HUES64 (cell line): Measurements from ENCODE around the gene MYOD1.

Experiments
- H3K27ac ChIP-seq: 2 replicates; pipeline ENCODE4 v1.7.0; 2013; ENCODE audit warnings: low read depth, low read length, inconsistent platforms
- H3K27me3 ChIP-seq: 2 replicates; pipeline ENCODE4 v1.6.1; 2013; ENCODE audit warnings: mild to moderate bottlenecking, low read length; ENCODE audit not compliant: insufficient read depth
- H3K36me3 ChIP-seq: 2 replicates; pipeline ENCODE4 v1.6.1; 2013; ENCODE audit warnings: mild to moderate bottlenecking, low read length; ENCODE audit not compliant: insufficient read depth
- H3K4me1 ChIP-seq: 2 replicates; pipeline ENCODE4 v1.6.1; 2013; ENCODE audit warnings: mild to moderate bottlenecking, low read length, moderate library complexity; ENCODE audit not compliant: insufficient read depth
- H3K4me3 ChIP-seq: 2 replicates; pipeline ENCODE4 v1.5.1; 2013; ENCODE audit warnings: mild to moderate bottlenecking, low read length, moderate library complexity
- H3K9ac ChIP-seq: 2 replicates; pipeline ENCODE4 v1.6.1; 2013; ENCODE audit warnings: mild to moderate bottlenecking, low read depth, low read length
- H3K9me3 ChIP-seq: 2 replicates; pipeline ENCODE4 v1.6.1; 2013; ENCODE audit warnings: low read depth, low read length; ENCODE audit not compliant: insufficient read depth
- WGBS: fragments of 150-250, 120-280 bp; methylation state at CpG from one replicate; pipeline ENCODE4 v1.1.7; 2013; ENCODE audit warnings: missing lambda C conversion rate; 5-methylcytosine and 5-hydroxymethylcytosine counted together

MYOD1 gene

DNA sequence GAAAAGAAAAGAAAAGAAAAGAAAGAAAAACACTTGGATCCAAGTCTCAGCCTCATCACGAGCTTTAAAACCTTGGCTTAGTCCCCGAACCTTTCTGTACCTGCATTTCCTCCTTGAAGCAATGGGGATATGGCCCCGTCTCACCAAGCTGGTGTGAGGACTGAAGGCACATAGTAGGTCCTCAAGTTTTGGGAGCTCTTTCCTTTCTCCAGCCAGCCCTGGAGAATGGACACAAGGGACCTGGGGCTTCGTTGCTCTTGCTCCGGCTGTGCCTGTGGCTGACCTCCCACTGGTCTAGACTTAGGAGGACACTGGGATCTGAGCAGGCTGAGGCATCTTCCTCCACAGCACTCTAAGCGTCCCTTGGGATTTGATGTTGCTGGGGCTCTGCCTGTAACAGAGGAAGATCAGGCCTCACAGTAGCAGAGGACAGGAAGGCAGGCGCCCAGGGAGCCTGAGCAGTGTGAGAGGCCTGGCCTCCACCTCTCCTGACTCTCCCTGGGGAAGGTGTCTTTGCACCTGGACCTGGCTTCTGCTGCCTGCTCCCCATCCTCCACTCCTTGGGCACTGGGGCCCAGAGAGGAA, 48.0 kb downstream of the MYOD1 start:
- no peak overlapping the region for H3K27ac ChIP-seq
- H3K27me3 ChIP-seq = no peaks in the 10 kb centered on the region
- H3K36me3 ChIP-seq = no peaks in the 10 kb centered on the region
- H3K4me3 ChIP-seq = no peak overlapping the region
- H3K9ac ChIP-seq = no peak overlapping the region
- H3K9me3 ChIP-seq = no peaks in the 10 kb centered on the region
- 82% methylated on average over 7 of the region's 7 CpGs for WGBS
- H3K4me1 ChIP-seq = no peaks in the 10 kb centered on the region

DNA sequence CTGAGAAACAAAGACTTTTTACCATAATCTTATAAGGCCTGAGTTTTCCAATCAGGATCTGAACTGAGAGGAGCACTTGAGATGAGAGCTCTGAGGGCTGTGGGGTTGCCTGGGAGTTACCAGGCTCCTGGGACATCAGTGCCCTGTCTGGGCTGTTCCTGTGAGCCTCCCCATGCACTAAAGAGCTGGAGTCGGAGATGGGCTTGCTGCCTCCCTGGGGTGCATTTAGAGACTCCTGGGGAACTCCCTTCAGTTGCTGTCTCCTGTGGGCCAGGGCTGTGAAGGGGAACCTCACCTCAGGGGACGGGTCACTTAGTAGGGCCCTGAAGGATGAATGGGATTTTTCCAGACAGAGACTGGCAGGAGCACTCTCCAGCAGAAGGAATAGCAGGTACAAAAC, 48.5 kb downstream of the MYOD1 start:
- Histone ChIP-seq H3K27ac (no peak overlapping the region), H3K27me3 (no peaks in the 10 kb centered on the region), H3K36me3 (no peaks in the 10 kb centered on the region), H3K4me1 (no peaks in the 10 kb centered on the region), H3K4me3 (no peak overlapping the region), H3K9me3 (no peaks in the 10 kb centered on the region), H3K9ac (no peak overlapping the region)
- 86% methylated on average over 2 of the region's 2 CpGs for WGBS

DNA sequence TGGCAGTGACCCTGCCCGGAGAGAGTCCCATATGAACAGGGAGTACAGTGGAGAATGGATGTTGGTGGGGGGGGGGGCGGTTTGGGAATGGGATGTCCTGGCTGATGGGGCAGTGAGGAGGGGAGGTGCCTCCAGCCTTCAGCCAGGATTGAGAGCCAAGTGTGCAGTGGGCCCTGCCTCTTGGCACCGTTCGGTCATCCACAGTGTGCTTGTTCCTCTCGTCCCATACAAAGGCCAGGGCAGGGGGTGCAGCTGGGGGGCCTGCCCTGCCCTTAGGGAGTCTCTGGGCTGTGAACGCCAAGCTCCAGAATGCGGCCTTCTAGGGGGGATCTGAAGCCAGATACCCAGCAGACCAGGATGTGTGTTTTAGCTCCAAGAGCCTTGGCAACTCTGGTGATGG, 49.2 kb downstream of the MYOD1 start:
- no peaks in the 10 kb centered on the region for H3K36me3 ChIP-seq
- no peaks in the 10 kb centered on the region for H3K27me3 ChIP-seq

DNA sequence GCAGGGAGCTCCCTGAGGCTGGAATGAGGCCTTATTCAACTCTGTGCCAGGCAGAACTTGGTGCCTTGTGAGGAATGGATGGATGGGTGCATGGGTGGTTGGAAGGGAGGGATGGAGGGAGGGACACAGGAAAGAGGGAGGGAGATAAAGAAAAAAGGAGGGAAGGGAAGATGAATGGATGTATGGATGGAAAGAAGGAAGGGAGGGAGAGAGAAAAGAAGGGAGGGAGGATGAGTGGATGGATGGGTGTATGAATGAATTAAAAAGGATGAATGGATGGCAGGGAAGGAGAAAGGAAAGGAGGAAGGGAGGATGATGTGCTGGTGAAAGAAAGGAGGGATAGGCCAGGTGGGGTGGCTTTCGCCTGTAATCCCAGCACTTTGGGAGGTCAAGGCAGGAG, 49.8 kb downstream of the MYOD1 start:
- H3K9ac ChIP-seq = no peak overlapping the region
- no peaks in the 10 kb centered on the region for H3K27me3 ChIP-seq
- no peaks in the 10 kb centered on the region for H3K9me3 ChIP-seq
- H3K4me3 ChIP-seq = no peak overlapping the region
- no peaks in the 10 kb centered on the region for H3K4me1 ChIP-seq
- 100% methylated on average over 1 of the region's 1 CpG for WGBS
- no peaks in the 10 kb centered on the region for H3K36me3 ChIP-seq
- no peak overlapping the region for H3K27ac ChIP-seq

More for the DNA sequence above, 49.2 kb downstream of the MYOD1 start:
- no peak overlapping the region for H3K4me3 ChIP-seq
- no peaks in the 10 kb centered on the region for H3K4me1 ChIP-seq
- H3K9me3 ChIP-seq = no peaks in the 10 kb centered on the region
- no peak overlapping the region for H3K27ac ChIP-seq
- no peak overlapping the region for H3K9ac ChIP-seq
- WGBS = 93% methylated on average over 7 of the region's 7 CpGs

DNA sequence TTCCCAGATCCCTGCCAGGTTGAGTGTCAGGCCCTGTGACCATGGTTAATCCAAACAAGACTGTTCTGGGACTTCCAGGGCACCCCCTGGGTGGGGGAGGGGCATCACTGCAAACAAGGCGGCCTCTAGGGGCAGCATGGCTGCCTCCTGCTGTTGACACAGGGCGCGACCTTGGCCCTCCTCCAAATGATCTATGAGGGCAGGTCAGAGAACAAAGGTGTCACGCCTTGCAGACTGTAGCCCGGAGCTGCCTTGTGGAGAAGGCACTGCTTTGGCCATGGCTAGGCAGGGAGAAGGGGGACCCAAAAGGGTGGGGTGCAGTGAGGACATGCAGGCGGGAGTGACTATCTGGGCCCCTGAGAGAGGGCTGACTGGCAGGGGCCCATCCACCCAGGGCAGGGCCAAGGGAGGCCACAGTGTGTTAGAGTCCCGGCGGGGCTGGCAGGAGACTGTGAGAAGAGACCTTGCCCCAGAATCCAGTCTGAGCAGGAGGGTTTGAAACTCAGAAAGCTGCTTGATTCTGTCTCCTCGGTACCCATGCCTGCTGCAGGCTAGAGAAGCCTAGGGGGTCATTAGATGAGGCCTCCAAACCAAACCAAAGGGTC, 50.8 kb downstream of the MYOD1 start:
- H3K9ac ChIP-seq = no peak overlapping the region
- no peak overlapping the region for H3K27ac ChIP-seq
- H3K27me3 ChIP-seq = no peaks in the 10 kb centered on the region
- WGBS = 82% methylated on average over 9 of the region's 9 CpGs
- H3K4me3 ChIP-seq = no peak overlapping the region
- H3K4me1 ChIP-seq = no peaks in the 10 kb centered on the region
- no peaks in the 10 kb centered on the region for H3K9me3 ChIP-seq
- H3K36me3 ChIP-seq = no peaks in the 10 kb centered on the region

DNA sequence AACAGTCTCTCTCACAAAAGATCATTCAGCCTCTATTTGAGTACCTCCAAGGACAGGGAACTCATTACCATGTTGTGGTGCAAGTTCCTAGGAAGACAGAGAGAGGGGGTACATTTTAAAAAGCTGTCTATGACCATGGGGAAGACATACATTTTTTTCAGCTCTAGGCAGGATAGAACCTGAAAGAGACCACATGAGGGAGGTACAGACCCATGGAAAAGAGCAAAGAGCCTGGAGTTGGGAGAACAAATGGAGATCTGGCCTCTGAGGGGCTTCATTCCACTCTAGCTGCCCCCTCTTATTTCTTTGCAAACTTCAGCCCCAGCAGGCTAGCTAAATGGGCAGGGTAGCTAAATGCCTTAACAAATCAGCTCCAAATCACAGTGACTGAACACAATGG, 51.5 kb downstream of the MYOD1 start:
- Histone ChIP-seq H3K4me3 (no peak overlapping the region), H3K4me1 (no peaks in the 10 kb centered on the region), H3K27me3 (no peaks in the 10 kb centered on the region), H3K36me3 (no peaks in the 10 kb centered on the region), H3K9ac (no peak overlapping the region), H3K9me3 (no peaks in the 10 kb centered on the region), H3K27ac (no peak overlapping the region)

DNA sequence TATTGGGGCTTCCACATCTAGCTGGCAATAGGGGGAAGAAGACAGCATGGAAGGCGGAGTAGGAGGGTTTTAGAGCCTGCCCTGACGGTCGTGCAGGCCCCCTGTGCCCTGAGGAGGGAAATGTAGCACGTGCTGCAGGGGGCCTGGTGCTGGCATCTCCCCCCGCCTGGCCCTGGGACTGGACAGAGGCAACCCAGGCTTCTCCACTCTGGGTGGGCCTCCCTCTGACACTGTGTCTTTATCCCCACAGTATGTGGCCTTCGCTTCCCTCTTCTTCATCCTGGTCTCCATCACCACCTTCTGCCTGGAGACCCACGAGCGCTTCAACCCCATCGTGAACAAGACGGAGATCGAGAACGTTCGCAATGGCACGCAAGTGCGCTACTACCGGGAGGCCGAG, 52.0 kb downstream of the MYOD1 start:
- Histone ChIP-seq H3K27ac (no peak overlapping the region), H3K4me3 (no peak overlapping the region), H3K9ac (no peak overlapping the region), H3K27me3 (no peaks in the 10 kb centered on the region), H3K4me1 (no peaks in the 10 kb centered on the region), H3K9me3 (no peaks in the 10 kb centered on the region), H3K36me3 (no peaks in the 10 kb centered on the region)
- WGBS = 95% methylated on average over 17 of the region's 17 CpGs
